ENCODE data around the gene AVEN. TPM values are rescaled to one million over a fixed set of nuclear protein-coding genes. Genes with fewer than 3 reads are reported as not detected.

AVEN gene
- total and polyA plus RNA-seq, 2 donors from 2014 or later = 6.4 to 7.1 TPM

- no peak overlapping the region for H3K4me3 ChIP-seq (ENCODE audit: low read length in 3 of 3)
- DNase-seq (no peak), FAIRE-seq (no peak)
- no peaks in the 10 kb centered on the region for H3K27me3 ChIP-seq (ENCODE audit: control insufficient read depth, insufficient read depth, low read length)
- no peak overlapping the region for H3K27ac ChIP-seq (ENCODE audit: low read depth in 2 of 2, low read length in 2 of 2)
- no peaks in the 10 kb centered on the region for H3K9me3 ChIP-seq (ENCODE audit: control insufficient read depth in 2 of 3, insufficient read depth in 1 of 3, low read length in 3 of 3)
- H3K4me1 ChIP-seq (ENCODE audit: control insufficient read depth in 2 of 3, insufficient read depth in 2 of 3, low read depth in 1 of 3, low read length in 3 of 3) = no peaks in the 10 kb centered on the region
- H3K9ac ChIP-seq (ENCODE audit: low read length in 3 of 3) = no peak overlapping the region
- no peak for TF ChIP-seq CTCF (IDR thresholded peaks at IDR 0.05; ENCODE audit: borderline replicate concordance, extremely low read depth, insufficient read depth)
- intact Hi-C loops (cut with DNase I) = no loop called here
- H3K36me3 ChIP-seq (ENCODE audit: control insufficient read depth in 2 of 3, insufficient read depth in 3 of 3, low read length in 3 of 3) = no peaks in the 10 kb centered on the region
Measured at GRCh38 chr15:33902043-33902442, 137.0 kb downstream of the AVEN start.

- intact Hi-C loops (cut with DNase I) = no loop called here
Measured at GRCh38 chr15:33894193-33894592, 144.8 kb downstream of the AVEN start.

GRCh38 chr15:33888176-33888575, 150.8 kb downstream of the AVEN start:
- Histone ChIP-seq H3K27me3 (ENCODE audit: control insufficient read depth, insufficient read depth, low read length) (no peaks in the 10 kb centered on the region), H3K9ac (ENCODE audit: low read length in 3 of 3) (no peak overlapping the region), H3K27ac (ENCODE audit: low read depth in 2 of 2, low read length in 2 of 2) (no peak overlapping the region), H3K4me1 (ENCODE audit: control insufficient read depth in 2 of 3, insufficient read depth in 2 of 3, low read depth in 1 of 3, low read length in 3 of 3) (no peaks in the 10 kb centered on the region), H3K36me3 (ENCODE audit: control insufficient read depth in 2 of 3, insufficient read depth in 3 of 3, low read length in 3 of 3) (no peaks in the 10 kb centered on the region), H3K9me3 (ENCODE audit: control insufficient read depth in 2 of 3, insufficient read depth in 1 of 3, low read length in 3 of 3) (no peaks in the 10 kb centered on the region), H3K4me3 (ENCODE audit: low read length in 3 of 3) (no peak overlapping the region)
- DNase-seq (peak in 4 of 5 donors; percentile 40 to 74 (median 56)), FAIRE-seq (no peak)
- intact Hi-C loops (cut with DNase I) = no loop called here
- TF ChIP-seq CTCF (IDR thresholded peaks at IDR 0.05; ENCODE audit: borderline replicate concordance, extremely low read depth, insufficient read depth) = no peak

More at GRCh38 chr15:33894193-33894592, 144.8 kb downstream of the AVEN start:
- no peak overlapping the region for H3K9ac ChIP-seq (ENCODE audit: low read length in 3 of 3)
- DNase-seq = no peak
- no peaks in the 10 kb centered on the region for H3K9me3 ChIP-seq (ENCODE audit: control insufficient read depth in 2 of 3, insufficient read depth in 1 of 3, low read length in 3 of 3)
- no peak for FAIRE-seq
- no peak overlapping the region for H3K4me3 ChIP-seq (ENCODE audit: low read length in 3 of 3)
- TF ChIP-seq CTCF (IDR thresholded peaks at IDR 0.05; ENCODE audit: borderline replicate concordance, extremely low read depth, insufficient read depth) = no peak
- H3K4me1 ChIP-seq (ENCODE audit: control insufficient read depth in 2 of 3, insufficient read depth in 2 of 3, low read depth in 1 of 3, low read length in 3 of 3) = no peaks in the 10 kb centered on the region
- H3K27me3 ChIP-seq (ENCODE audit: control insufficient read depth, insufficient read depth, low read length) = no peaks in the 10 kb centered on the region
- no peaks in the 10 kb centered on the region for H3K36me3 ChIP-seq (ENCODE audit: control insufficient read depth in 2 of 3, insufficient read depth in 3 of 3, low read length in 3 of 3)
- no peak overlapping the region for H3K27ac ChIP-seq (ENCODE audit: low read depth in 2 of 2, low read length in 2 of 2)

- H3K4me3 ChIP-seq (ENCODE audit: low read length in 3 of 3) = no peak overlapping the region
- DNase-seq (no peak), FAIRE-seq (no peak)
- TF ChIP-seq CTCF (IDR thresholded peaks at IDR 0.05; ENCODE audit: borderline replicate concordance, extremely low read depth, insufficient read depth) = no peak
- no peak overlapping the region for H3K9ac ChIP-seq (ENCODE audit: low read length in 3 of 3)
- H3K4me1 ChIP-seq (ENCODE audit: control insufficient read depth in 2 of 3, insufficient read depth in 2 of 3, low read depth in 1 of 3, low read length in 3 of 3) = no peaks in the 10 kb centered on the region
- no peaks in the 10 kb centered on the region for H3K9me3 ChIP-seq (ENCODE audit: control insufficient read depth in 2 of 3, insufficient read depth in 1 of 3, low read length in 3 of 3)
- intact Hi-C loops (cut with DNase I) = no loop called here
- no peak overlapping the region for H3K27ac ChIP-seq (ENCODE audit: low read depth in 2 of 2, low read length in 2 of 2)
- no peaks in the 10 kb centered on the region for H3K27me3 ChIP-seq (ENCODE audit: control insufficient read depth, insufficient read depth, low read length)
- no peaks in the 10 kb centered on the region for H3K36me3 ChIP-seq (ENCODE audit: control insufficient read depth in 2 of 3, insufficient read depth in 3 of 3, low read length in 3 of 3)
Measured at GRCh38 chr15:33882921-33883320, 156.1 kb downstream of the AVEN start.
